Keratinocyte (primary cell): ENCODE data around the gene C16orf96.
A peak's percentile ranks its signal among the peaks of the same experiment; 100 is the strongest.

Source experiments
- EZH2 ChIP-seq: IDR thresholded peaks from one replicate; pipeline ENCODE4 v1.6.1; 2012; ENCODE audit warnings: inconsistent platforms, mild to moderate bottlenecking, low read length, moderate library complexity
- TF ChIP-seq, protein P1 (sequence below), 3 experiments: IDR thresholded peaks in 1 of 3; conservative IDR thresholded peaks in 1 of 3; optimal IDR thresholded peaks in 1 of 3; 2 replicates in 2 of 3; 3 replicates in 1 of 3; pipeline versions ENCODE3 to v1.5.1; 2011; ENCODE audit warnings: low read length in 3 of 3, mild to moderate bottlenecking in 3 of 3, moderate library complexity in 2 of 3, control low read depth in 1 of 3, inconsistent platforms in 1 of 3; ENCODE audit not compliant: insufficient read depth in 2 of 3; ENCODE audit errors: extremely low read depth in 1 of 3

DNA sequence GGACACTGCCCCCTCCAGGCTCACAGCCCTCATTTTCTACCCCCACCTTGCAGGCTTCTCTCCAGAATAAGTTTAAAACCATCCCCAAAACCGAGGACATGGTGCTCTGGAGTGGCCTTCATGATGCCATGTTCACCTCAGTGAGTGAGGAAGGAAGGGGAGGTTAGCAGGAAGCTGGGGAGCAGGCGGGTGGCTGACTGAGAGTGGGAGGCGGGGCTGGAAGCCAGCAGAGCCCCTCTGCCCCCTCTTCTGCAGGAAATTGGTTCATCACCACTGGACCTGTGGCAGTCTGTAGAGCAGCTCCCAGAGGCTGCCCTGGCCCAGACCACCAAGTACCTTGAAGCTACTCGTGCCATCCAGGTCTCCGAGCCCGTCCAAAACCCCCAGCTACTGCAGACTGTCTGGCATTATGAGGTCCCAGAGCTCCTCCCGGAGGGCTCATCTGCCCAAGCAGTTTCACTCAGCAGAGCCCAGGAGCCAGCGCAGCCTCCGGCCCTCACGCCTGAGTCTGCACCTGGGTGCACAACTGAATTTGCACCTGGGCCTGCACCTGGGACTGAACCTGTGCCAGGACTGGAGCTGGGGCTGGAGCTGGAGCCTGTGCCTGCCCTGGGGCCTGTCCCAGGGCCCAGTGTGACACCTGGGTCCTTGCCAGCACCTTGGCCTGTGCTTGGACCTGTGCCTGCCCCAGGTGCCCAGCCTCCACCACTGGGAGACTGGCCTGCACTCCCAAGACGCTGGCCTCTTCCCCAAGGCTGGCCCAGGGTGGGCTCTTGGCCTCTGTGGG is 19.0 kb downstream of the C16orf96 start:
- TF ChIP-seq, protein P1, sequence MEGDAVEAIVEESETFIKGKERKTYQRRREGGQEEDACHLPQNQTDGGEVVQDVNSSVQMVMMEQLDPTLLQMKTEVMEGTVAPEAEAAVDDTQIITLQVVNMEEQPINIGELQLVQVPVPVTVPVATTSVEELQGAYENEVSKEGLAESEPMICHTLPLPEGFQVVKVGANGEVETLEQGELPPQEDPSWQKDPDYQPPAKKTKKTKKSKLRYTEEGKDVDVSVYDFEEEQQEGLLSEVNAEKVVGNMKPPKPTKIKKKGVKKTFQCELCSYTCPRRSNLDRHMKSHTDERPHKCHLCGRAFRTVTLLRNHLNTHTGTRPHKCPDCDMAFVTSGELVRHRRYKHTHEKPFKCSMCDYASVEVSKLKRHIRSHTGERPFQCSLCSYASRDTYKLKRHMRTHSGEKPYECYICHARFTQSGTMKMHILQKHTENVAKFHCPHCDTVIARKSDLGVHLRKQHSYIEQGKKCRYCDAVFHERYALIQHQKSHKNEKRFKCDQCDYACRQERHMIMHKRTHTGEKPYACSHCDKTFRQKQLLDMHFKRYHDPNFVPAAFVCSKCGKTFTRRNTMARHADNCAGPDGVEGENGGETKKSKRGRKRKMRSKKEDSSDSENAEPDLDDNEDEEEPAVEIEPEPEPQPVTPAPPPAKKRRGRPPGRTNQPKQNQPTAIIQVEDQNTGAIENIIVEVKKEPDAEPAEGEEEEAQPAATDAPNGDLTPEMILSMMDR (optimal IDR thresholded peaks at IDR 0.05 in 1 of 3, IDR thresholded peaks at IDR 0.05 in 1 of 3, conservative IDR thresholded peaks at IDR 0.05 in 1 of 3; ENCODE audit: extremely low read depth in 1 of 3, insufficient read depth in 2 of 3, low read length in 3 of 3), result peak in 1 of 3 experiments; percentile 3
- no peak for TF ChIP-seq EZH2
